GM18907 (cell line): ENCODE measurements around the gene ZBED1.
"Not testable (repeated sequence)": the region's sequence is repeated elsewhere in the genome, so short reads cannot be mapped to it uniquely, and the experiment has no call there.

ENCODE experiments used
- ATAC-seq: cut with Tn5 transposase; IDR thresholded peaks from one replicate; pipeline ENCODE4 v1.9.1; 2021; ENCODE audit warnings: mild to moderate bottlenecking, moderate library complexity; ENCODE audit not compliant: unreplicated experiment

ZBED1 gene

GRCh38 chrX:2477313-2477712 lies 23.5 kb downstream of the ZBED1 start:
- ATAC-seq: not testable (repeated sequence)

- no peak for ATAC-seq
These were observed 25.6 kb downstream of the ZBED1 start for GRCh38 chrX:2474963-2475726.

- ATAC-seq: no peak
These were observed 26.4 kb downstream of the ZBED1 start for GRCh38 chrX:2474280-2474962.

GRCh38 chrX:2473064-2473463 lies 27.7 kb downstream of the ZBED1 start:
- ATAC-seq: not testable (repeated sequence)

- no peak for ATAC-seq
These were observed 29.1 kb downstream of the ZBED1 start for GRCh38 chrX:2471641-2472040.

- not testable (repeated sequence) for ATAC-seq
These were observed 29.6 kb downstream of the ZBED1 start for GRCh38 chrX:2471126-2471525.

- ATAC-seq: not testable (repeated sequence)
These were observed 30.9 kb downstream of the ZBED1 start for GRCh38 chrX:2469852-2470251.

GRCh38 chrX:2469196-2469685 lies 31.5 kb downstream of the ZBED1 start:
- ATAC-seq: no peak

- no peak for ATAC-seq
These were observed 32.2 kb downstream of the ZBED1 start for GRCh38 chrX:2468261-2469195.

GRCh38 chrX:2466876-2467656 lies 33.7 kb downstream of the ZBED1 start:
- ATAC-seq: no peak

- ATAC-seq: no peak
These were observed 36.1 kb downstream of the ZBED1 start for GRCh38 chrX:2464677-2465166.

- ATAC-seq: no peak
These were observed 36.7 kb downstream of the ZBED1 start for GRCh38 chrX:2463973-2464676.

- not testable (repeated sequence) for ATAC-seq
These were observed 37.3 kb downstream of the ZBED1 start for GRCh38 chrX:2463481-2463880.

GRCh38 chrX:2462780-2463179 lies 38.0 kb downstream of the ZBED1 start:
- no peak for ATAC-seq

- no peak for ATAC-seq
These were observed 38.7 kb downstream of the ZBED1 start for GRCh38 chrX:2462074-2462473.

- ATAC-seq: no peak
These were observed 39.1 kb downstream of the ZBED1 start for GRCh38 chrX:2461711-2462016.

- ATAC-seq: not testable (repeated sequence)
These were observed 39.7 kb downstream of the ZBED1 start for GRCh38 chrX:2460821-2461710.

- ATAC-seq: not testable (repeated sequence)
These were observed 40.7 kb downstream of the ZBED1 start for GRCh38 chrX:2460048-2460447.

- no peak for ATAC-seq
These were observed 42.5 kb downstream of the ZBED1 start for GRCh38 chrX:2458309-2458708.
